GM23338 (cell line): ENCODE measurements around the gene ID2. TPM values are rescaled to one million over a fixed set of nuclear protein-coding genes. Genes with fewer than 3 reads are reported as not detected.

ENCODE experiments used
- ATAC-seq: fragments of 200-7000 bp; cut with Tn5 transposase; 3 replicates; pipeline ENCODE4 v1.9.1; 2020
- DNase-seq: peaks from one replicate; pipeline ENCODE4 v3.0.0-alpha.2; 2015; ENCODE audit warnings: low spot score
- H2AFZ ChIP-seq: fragments of 200-600 bp; sonication (generic); 2 replicates; pipeline ENCODE4 v1.8.0; 2016; ENCODE audit warnings: antibody characterized with exemption, mild to moderate bottlenecking, moderate library complexity
- H3F3A ChIP-seq: fragments of 200-600 bp; sonication (generic); replicated peaks from 2 replicates; pipeline ENCODE4 v1.8.0; 2017; ENCODE audit warnings: antibody characterized with exemption, mixed run types, low read depth
- H3K27ac ChIP-seq: fragments of 200-600 bp; sonication (generic); 2 replicates; pipeline ENCODE4 v1.6.1; 2016; ENCODE audit warnings: low read depth
- H3K27me3 ChIP-seq: fragments of 200-600 bp; sonication (generic); 2 replicates; pipeline ENCODE4 v1.8.0; 2016; ENCODE audit warnings: mild to moderate bottlenecking, mixed run types, moderate library complexity; ENCODE audit not compliant: insufficient read depth
- H3K36me3 ChIP-seq: fragments of 200-600 bp; sonication (generic); 2 replicates; pipeline ENCODE4 v1.8.0; 2016; ENCODE audit warnings: mild to moderate bottlenecking; ENCODE audit not compliant: insufficient read depth
- H3K4me1 ChIP-seq: fragments of 200-600 bp; sonication (generic); 2 replicates; pipeline ENCODE4 v1.8.0; 2016; ENCODE audit warnings: mild to moderate bottlenecking, moderate library complexity; ENCODE audit not compliant: insufficient read depth
- H3K4me2 ChIP-seq: fragments of 200-600 bp; sonication (generic); 2 replicates; pipeline ENCODE4 v1.7.1; 2017; ENCODE audit warnings: mixed run types
- H3K4me3 ChIP-seq: fragments of 200-600 bp; sonication (generic); 2 replicates; pipeline ENCODE4 v1.6.1; 2016; ENCODE audit warnings: mixed run types
- H3K79me2 ChIP-seq: fragments of 200-600 bp; sonication (generic); replicated peaks from 2 replicates; pipeline ENCODE4 v1.8.0; 2017; ENCODE audit warnings: mild to moderate bottlenecking; ENCODE audit not compliant: insufficient read depth
- H3K9me2 ChIP-seq: fragments of 200-600 bp; sonication (generic); 2 replicates; pipeline ENCODE4 v1.8.0; 2017; ENCODE audit not compliant: insufficient read depth
- H4K20me1 ChIP-seq: fragments of 200-600 bp; sonication (generic); replicated peaks from 2 replicates; pipeline ENCODE4 v1.8.0; 2017; ENCODE audit warnings: mild to moderate bottlenecking; ENCODE audit not compliant: insufficient read depth
- H3K27ac Mint-ChIP-seq: 2 replicates; pipeline ENCODE4 v1.8.0; 2020; ENCODE audit warnings: inconsistent platforms, mild to moderate bottlenecking, moderate library complexity, mixed read lengths
- H3K27me3 Mint-ChIP-seq: 3 replicates; pipeline ENCODE4 v1.8.0; 2022; ENCODE audit warnings: low read depth, mild to moderate bottlenecking, moderate library complexity, mixed read lengths, inconsistent platforms; ENCODE audit not compliant: insufficient read depth, poor library complexity
- H3K36me3 Mint-ChIP-seq: 3 replicates; pipeline ENCODE4 v1.8.0; 2021; ENCODE audit warnings: low read depth, mild to moderate bottlenecking, inconsistent platforms, moderate library complexity, mixed read lengths
- H3K4me1 Mint-ChIP-seq: 3 replicates; pipeline ENCODE4 v1.8.0; 2020; ENCODE audit warnings: mild to moderate bottlenecking, inconsistent platforms, mixed read lengths
- H3K4me3 Mint-ChIP-seq: 3 replicates; pipeline ENCODE4 v1.8.0; 2021; ENCODE audit warnings: moderate library complexity, mild to moderate bottlenecking, inconsistent platforms, mixed read lengths
- H3K9me3 Mint-ChIP-seq: 3 replicates; pipeline ENCODE4 v1.8.0; 2020; ENCODE audit warnings: moderate library complexity, mild to moderate bottlenecking, inconsistent platforms, mixed read lengths
- EZH2 ChIP-seq: fragments of 200-600 bp; sonication (generic); IDR thresholded peaks from one replicate; pipeline ENCODE4 v1.8.0; 2017; ENCODE audit warnings: antibody characterized with exemption, mild to moderate bottlenecking, low read depth; ENCODE audit not compliant: unreplicated experiment
- EZH2phosphoT487 ChIP-seq: fragments of 200-600 bp; sonication (generic); IDR thresholded peaks from one replicate; pipeline ENCODE4 v1.8.1; 2018; ENCODE audit warnings: antibody characterized with exemption; ENCODE audit not compliant: unreplicated experiment
- JUNB ChIP-seq: IDR thresholded peaks from one replicate; pipeline ENCODE4 v1.6.1; 2016; ENCODE audit warnings: antibody characterized with exemption; ENCODE audit not compliant: unreplicated experiment
- NANOG ChIP-seq: IDR thresholded peaks from 2 replicates; pipeline ENCODE4 v1.6.1; 2016; ENCODE audit warnings: antibody characterized with exemption, borderline replicate concordance
- POLR2AphosphoS5 ChIP-seq: IDR thresholded peaks from 2 replicates; pipeline ENCODE4 v1.6.1; 2016; ENCODE audit warnings: antibody characterized with exemption, low read depth
- ZNF331 ChIP-seq: fragments of 250-450 bp; sonication (Bioruptor Pico); IDR thresholded peaks from 2 replicates; pipeline ENCODE4 v1.5.0; 2020; ENCODE audit warnings: low read depth, mild to moderate bottlenecking, moderate library complexity
- ZNF462 ChIP-seq: fragments of 250-450 bp; sonication (Bioruptor Pico); IDR thresholded peaks from 2 replicates; pipeline ENCODE4 v1.5.0; 2020; ENCODE audit warnings: mild to moderate bottlenecking, moderate library complexity
- polyA plus RNA-seq: library from polyadenylated mRNA; unstranded; fragments of >200 nt; fragmentation: Nextera tagmentation; extraction: Ambion mirVana; gene quantifications from 2 replicates; pipeline ENCODE4 v1.2.1, GENCODE V29; 2016
- total RNA-seq: library from RNA; depleted of rRNA; stranded (reverse); fragments of >200 nt; shearing (Covaris generic); gene quantifications from 2 replicates; pipeline ENCODE4 v1.2.3, GENCODE V29; 2014

The ID2 gene
- total and polyA plus RNA-seq, 2 experiments from 2014 or later = 87.0 to 110 TPM

- Mint-ChIP-seq H3K36me3 (no peaks in the 10 kb centered on the region), H3K4me1 (no peaks in the 10 kb centered on the region; the same call in 2 of the 3 replicates), H3K27me3 (peaks cover 1% of the 10 kb centered on the region), H3K9me3 (no peaks in the 10 kb centered on the region), H3K4me3 (no peak overlapping the region), H3K27ac (no peak overlapping the region)
- Histone ChIP-seq H3K9me2 (no peaks in the 10 kb centered on the region), H3K4me1 (no peaks in the 10 kb centered on the region), H3K79me2 (no peaks in the 10 kb centered on the region), H2AFZ (no peak overlapping the region), H3F3A (no peaks in the 10 kb centered on the region), H3K36me3 (no peaks in the 10 kb centered on the region), H4K20me1 (no peaks in the 10 kb centered on the region), H3K4me3 (no peak overlapping the region), H3K27ac (no peak overlapping the region), H3K27me3 (no peaks in the 10 kb centered on the region), H3K4me2 (no peak overlapping the region)
- DNase-seq (no peak), ATAC-seq (no peak)
- TF ChIP-seq ZNF462 = no peak
These were observed 39.6 kb downstream of the ID2 start for GRCh38 chr2:8721410-8721809.

GRCh38 chr2:8722986-8723385 lies 41.1 kb downstream of the ID2 start:
- H3K4me1 Mint-ChIP-seq = no peaks in the 10 kb centered on the region; the same call in 2 of the 3 replicates
- H3K27ac Mint-ChIP-seq = no peak overlapping the region
- no peak for DNase-seq
- TF ChIP-seq JUNB (no peak), NANOG (no peak), POLR2AphosphoS5 (no peak), ZNF331 (no peak), EZH2 (no peak), EZH2phosphoT487 (no peak)
- Histone ChIP-seq H4K20me1 (no peaks in the 10 kb centered on the region), H3K36me3 (no peaks in the 10 kb centered on the region), H3F3A (no peaks in the 10 kb centered on the region), H2AFZ (no peak overlapping the region), H3K4me1 (no peaks in the 10 kb centered on the region), H3K4me3 (no peak overlapping the region), H3K4me2 (no peak overlapping the region), H3K27me3 (no peaks in the 10 kb centered on the region), H3K27ac (no peak overlapping the region), H3K79me2 (no peaks in the 10 kb centered on the region), H3K9me2 (no peaks in the 10 kb centered on the region)
- no peaks in the 10 kb centered on the region for H3K36me3 Mint-ChIP-seq
- no peaks in the 10 kb centered on the region for H3K27me3 Mint-ChIP-seq
- no peak for ATAC-seq
- no peak overlapping the region for H3K4me3 Mint-ChIP-seq
- H3K9me3 Mint-ChIP-seq = no peaks in the 10 kb centered on the region
